Stimulated activated CD8-positive, alpha-beta memory T cell treated with anti-CD3 and anti-CD28 coated beads, Interleukin-7, amount 100 ng/mL, for 48 hours (primary cell): ENCODE data around the gene MIEN1.
"Not testable (repeated sequence)": the region's sequence is repeated elsewhere in the genome, so short reads cannot be mapped to it uniquely, and the experiment has no call there.

Experiments
- DNase-seq, 2 donors: peaks; one replicate each; pipeline ENCODE4 v3.0.0-alpha.2; 2020; ENCODE audit warnings: low read depth in 1 of 2; ENCODE audit errors: extremely low read depth in 1 of 2

MIEN1 gene

DNA sequence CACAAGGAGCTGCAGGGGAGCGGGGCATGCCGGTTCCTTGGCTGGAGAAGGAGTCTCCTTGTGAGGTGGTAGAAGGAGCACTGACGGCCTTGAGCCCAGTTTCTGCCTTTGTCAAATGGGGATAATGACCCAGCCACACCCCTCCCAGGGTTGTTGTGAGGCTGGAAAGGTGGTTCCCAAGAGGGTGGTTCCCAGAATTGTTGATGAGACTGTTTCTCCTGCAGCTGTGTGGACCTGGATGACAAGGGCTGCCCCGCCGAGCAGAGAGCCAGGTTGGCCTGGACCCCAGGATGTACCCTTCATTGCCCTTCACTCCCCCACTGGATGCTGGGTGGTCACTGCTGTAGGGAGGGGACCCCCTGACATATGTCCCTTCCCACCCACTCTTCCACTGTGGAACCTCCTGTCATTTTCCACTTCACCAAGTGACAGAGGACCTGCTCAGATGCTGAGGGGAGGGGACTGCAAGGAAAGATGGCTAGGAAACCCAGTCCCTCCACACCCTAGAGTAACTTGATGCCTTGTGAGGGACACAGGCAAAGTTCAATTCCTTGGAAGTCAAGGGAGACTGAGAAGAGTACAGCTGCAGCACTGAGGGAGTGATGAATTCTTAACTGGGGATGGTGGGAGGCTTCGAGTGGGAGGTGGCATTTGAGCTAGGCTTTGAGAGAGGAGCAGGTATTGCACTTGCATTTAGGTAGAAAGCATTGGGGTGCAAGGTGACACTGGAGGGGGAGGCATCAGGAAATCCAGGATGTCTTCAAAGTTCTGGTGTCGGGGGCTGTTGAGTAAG lies 10.6 kb downstream of the MIEN1 start:
- DNase-seq, result no peak

DNA sequence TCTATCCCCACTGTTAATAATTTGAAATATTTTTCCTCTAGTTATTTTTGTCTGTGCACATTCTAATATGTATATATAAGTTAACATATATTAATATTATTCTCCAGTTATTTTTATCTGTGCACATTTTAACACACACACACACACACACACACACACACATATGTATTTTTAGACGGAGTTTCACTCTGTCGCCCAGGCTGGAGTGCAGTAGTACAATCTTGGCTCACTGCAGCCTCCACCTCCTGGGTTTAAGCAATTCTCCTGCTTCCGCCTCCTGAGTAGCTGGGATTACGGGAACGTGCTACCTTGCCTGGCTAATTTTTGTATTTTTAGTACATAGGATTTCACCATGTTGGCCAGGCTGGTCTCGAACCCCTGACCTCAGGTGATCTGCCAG lies 12.7 kb downstream of the MIEN1 start:
- no peak for DNase-seq

DNA sequence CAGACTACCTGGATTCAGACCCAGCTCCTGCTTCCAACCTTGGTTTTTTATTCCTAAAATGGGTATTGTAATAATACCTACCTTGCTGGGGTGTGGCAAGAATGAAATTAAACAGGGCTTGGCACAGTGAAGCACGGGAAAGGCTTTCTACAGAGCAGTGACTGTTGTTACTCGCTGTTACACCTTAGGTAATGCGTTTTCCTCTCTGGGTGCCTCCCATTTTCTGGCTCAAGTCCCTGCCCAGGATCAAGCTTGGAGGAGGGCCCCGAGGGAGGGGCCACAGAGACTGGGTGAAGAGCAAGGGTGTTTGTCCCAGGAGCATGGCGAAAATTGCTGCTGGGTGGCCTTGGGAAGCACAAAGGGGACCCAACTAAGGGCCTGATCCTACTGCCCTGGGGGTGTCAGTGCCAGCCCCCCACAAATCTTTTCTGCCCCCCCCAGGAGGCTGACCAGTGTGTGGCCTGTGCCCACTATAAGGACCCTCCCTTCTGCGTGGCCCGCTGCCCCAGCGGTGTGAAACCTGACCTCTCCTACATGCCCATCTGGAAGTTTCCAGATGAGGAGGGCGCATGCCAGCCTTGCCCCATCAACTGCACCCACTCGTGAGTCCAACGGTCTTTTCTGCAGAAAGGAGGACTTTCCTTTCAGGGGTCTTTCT lies 13.3 kb downstream of the MIEN1 start:
- no peak for DNase-seq

DNA sequence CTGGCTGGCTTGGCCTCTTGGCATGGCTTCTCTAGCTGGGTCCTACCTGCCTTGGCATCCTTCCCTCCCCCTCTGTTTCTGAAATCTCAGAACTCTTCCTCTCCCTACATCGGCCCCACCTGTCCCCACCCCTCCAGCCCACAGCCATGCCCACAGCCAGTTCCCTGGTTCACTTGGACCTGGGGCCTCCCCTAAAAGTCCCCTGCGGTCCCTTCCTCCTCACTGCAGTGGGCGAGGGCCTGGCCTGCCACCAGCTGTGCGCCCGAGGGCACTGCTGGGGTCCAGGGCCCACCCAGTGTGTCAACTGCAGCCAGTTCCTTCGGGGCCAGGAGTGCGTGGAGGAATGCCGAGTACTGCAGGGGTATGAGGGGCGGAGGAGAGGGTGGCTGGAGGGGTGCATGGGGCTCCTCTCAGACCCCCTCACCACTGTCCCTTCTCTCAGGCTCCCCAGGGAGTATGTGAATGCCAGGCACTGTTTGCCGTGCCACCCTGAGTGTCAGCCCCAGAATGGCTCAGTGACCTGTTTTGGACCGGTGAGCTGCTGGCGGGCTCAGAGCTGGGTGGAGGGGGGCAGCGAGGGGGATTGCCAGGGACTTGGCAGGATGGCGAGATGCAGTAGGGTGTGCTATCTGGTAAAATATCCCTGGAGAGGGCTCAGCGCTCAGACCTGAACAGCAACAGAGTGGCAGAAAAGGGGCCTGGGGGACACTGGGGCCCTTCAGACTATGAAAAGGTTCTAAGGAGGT lies 14.1 kb downstream of the MIEN1 start:
- DNase-seq, result no peak

DNA sequence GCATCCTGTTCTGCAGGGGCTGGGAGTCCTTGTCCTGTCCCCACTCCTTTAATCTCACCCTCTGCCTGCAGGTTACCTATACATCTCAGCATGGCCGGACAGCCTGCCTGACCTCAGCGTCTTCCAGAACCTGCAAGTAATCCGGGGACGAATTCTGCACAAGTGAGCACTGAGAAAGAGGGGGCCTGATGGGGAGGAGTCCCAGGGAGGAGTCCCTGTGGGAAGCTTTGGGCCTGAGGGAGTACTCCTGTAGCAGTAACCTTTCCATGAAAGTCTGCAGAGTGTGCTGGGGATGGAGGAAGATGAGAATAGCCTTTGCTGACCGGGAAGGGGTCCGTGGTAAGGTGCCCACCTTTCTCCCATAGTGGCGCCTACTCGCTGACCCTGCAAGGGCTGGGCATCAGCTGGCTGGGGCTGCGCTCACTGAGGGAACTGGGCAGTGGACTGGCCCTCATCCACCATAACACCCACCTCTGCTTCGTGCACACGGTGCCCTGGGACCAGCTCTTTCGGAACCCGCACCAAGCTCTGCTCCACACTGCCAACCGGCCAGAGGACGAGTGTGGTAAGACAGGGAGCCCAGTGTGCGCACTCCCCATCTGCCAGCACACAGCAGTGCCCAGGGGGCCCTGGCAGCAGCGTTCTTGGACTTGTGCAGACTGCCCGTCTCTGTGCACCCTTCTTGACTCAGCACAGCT lies 14.8 kb downstream of the MIEN1 start:
- no peak for DNase-seq

DNA sequence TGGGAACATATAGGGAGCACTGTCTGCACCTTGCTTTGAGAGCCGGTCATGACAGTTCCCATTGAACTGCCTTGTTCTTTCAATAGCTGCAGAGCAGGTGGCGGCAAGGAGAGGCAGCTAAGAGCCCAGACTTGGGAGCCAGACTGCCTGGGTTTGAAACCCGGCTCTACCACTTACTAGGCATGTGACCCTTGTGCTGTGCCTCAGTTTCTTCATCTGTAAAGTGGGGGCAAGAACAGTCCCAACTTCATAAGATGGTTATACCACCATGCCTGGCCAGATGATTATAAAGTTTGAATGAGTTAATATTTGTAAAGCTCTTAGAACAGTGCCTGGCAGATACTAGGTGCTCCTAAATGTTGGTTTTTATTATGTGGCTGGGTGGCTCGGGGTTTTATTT lies 16.1 kb downstream of the MIEN1 start:
- DNase-seq, result no peak

DNA sequence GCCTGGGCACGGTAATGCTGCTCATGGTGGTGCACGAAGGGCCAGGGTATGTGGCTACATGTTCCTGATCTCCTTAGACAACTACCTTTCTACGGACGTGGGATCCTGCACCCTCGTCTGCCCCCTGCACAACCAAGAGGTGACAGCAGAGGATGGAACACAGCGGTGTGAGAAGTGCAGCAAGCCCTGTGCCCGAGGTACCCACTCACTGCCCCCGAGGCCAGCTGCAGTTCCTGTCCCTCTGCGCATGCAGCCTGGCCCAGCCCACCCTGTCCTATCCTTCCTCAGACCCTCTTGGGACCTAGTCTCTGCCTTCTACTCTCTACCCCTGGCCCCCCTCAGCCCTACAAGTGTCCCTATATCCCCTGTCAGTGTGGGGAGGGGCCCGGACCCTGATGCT lies 18.5 kb downstream of the MIEN1 start:
- DNase-seq, result no peak

DNA sequence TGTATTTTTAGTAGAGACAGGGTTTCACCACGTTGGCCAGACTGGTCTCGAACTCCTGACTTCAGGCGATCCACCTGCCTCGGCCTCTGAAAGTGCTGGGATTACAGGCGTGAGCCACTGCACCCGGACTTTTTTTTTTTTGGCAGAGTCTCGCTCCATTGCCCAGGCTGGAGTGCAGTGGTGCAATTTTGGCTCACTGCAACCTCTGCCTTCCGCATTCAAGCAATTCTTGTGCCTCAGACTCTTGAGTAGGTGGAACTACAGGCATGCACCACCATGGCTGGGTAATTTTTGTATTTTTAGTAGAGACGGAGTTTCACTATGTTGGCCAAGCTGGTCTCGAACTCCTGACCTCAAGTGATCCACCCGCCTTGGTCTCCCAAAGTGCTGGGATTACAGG lies 19.3 kb downstream of the MIEN1 start:
- DNase-seq, result not testable (repeated sequence)

DNA sequence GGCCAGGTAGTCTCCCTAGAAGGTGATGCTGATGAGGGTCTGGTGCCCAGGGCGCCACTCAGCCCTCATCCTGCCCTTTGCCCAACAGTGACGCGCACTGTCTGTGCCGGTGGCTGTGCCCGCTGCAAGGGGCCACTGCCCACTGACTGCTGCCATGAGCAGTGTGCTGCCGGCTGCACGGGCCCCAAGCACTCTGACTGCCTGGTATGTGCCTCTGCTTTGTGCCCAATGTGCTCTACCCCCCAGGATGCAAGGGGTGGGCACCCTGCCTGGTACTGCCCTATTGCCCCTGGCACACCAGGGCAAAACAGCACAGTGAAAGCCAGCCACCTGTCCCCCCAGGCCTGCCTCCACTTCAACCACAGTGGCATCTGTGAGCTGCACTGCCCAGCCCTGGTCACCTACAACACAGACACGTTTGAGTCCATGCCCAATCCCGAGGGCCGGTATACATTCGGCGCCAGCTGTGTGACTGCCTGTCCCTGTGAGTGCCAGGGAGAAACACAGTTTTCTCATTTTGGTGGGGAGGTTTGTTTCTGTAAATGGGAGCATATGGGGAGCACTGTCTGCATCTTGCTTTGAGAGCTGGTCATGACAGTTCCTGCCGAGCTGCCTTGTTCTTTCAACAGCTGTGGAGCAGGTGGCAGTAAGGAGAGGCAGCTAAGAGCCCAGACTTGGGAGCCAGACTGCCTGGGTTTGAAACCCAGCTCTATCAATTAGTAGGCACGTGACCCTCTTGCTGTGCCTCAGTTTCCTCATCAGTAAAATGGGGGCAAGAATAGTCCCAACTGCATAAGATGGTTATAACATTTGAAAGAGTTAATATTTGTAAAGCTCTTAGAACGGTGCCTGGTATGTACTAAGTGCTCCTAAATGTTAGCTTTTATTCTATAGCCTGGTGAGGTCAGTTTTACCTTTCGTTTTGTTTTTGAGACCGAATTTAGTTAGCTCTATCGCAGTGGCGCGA lies 20.1 kb downstream of the MIEN1 start:
- no peak for DNase-seq

DNA sequence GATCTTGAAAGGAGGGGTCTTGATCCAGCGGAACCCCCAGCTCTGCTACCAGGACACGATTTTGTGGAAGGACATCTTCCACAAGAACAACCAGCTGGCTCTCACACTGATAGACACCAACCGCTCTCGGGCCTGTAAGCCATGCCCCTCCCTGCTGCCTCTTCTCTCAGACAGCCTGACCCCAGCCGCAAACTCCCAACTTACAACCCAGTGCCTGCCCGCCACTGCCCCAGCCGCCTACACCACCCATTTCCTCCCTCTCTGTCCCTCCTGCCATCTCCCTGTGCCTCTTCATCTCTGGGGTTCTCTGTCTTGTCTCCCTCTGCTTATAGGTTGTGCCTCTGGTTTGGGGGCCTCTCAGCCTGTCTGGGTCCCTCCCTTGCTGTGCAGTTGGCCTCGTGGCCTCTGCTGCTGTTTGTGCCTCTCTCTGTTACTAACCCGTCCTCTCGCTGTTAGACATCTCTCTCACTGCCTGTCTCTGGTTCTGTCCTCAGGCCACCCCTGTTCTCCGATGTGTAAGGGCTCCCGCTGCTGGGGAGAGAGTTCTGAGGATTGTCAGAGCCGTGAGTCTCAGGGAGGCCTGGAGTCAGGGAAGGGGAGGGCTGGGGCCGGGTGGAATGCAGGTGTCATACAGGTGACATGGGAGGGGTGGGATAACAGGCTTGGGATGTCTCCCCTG lies 20.9 kb downstream of the MIEN1 start:
- DNase-seq, result no peak

DNA sequence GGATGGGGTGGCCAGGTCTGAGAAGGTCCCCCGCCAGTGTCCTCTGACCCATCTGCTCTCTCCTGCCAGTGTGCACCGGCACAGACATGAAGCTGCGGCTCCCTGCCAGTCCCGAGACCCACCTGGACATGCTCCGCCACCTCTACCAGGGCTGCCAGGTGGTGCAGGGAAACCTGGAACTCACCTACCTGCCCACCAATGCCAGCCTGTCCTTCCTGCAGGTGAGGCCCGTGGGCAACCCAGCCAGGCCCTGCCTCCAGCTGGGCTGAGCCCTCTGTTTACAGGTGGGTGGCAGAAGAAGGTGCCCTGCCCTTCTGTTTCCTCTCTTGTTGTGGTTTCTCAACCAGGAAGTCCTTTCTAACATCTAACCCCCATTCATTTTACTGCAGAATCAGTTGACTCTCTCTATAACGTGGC lies 23.4 kb downstream of the MIEN1 start:
- DNase-seq, result no peak

DNA sequence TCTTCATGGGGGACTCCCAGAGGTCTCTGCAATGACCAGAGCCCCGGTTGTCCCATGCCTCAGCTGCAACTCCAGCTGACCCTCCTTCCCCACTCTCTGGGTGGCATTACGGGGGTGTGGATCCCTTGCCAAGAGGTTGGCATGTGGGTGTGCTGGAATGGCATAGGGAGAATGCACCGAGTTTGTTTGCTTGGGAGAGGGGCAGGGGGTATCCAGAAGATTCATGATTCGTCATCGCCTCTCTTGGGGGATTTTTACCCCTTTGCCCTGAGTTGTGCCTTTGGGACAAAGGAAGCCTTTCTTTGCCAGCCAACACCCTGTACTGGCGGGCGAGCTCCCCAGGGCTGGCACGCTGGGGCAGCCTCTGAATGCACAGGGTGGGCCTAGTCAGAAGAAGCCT lies 23.9 kb downstream of the MIEN1 start:
- no peak for DNase-seq

DNA sequence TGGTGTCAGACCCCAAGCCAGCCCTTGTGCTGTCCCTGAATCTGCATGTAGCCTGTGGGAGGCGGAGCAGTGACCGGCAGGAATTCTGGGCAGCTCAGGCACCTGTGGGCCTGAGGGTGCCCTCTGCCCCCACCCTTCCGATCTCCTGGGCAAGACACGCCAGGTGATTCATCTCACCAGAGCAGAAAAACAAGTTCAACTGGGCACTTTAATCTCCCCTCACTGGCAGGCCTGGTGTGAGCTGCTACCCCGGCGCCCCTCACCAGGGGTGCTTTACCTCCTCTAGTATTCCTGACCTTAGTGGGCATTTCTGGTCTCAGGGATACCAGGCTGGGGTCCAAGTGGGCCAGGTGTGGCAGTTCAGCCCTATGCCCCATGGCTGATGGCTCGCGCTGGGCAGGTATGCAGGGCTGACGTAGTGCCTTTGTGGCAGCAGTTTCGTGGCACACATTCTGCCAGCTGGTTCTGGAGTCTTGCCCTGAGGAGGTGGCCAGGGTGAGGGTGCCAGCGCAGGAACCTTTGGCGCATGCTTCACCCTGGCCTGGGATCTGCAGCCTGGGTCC lies 24.5 kb downstream of the MIEN1 start:
- no peak for DNase-seq

DNA sequence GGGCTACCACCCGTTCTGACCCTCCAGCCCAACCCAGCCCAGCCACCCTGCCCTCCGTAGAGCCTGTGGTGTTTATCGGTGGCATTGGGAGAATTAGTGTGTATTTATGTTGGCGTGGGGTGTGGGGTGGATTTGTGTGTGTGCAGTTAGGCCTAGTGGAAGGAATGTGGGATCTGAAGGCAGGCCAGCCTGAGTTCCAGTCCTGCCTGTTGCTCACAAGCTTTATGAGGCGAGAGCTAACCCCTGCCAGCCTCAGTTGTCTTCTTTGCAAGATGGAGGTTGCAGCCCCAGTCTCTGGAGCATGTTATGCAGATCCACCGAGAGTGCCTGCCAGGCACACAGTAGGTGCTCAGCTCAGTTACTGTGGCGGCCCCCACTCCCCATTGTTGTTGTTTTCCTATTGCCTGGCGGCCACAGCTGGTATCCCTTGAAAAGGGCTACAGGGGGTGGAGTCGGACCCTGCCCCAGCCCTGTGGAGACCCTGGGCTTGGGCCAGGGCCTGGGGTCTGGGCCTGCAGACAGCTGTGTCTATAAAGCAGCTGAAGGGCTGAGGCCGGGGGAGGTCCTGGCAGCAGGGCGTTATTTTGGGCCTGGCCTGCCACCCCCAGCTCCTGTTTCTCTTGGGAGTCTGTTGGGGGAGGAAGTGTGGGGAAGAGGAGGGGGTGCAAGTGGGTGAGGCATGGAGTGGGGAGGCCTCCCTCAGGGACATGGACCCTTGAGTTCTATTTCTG lies 25.3 kb downstream of the MIEN1 start:
- no peak for DNase-seq

DNA sequence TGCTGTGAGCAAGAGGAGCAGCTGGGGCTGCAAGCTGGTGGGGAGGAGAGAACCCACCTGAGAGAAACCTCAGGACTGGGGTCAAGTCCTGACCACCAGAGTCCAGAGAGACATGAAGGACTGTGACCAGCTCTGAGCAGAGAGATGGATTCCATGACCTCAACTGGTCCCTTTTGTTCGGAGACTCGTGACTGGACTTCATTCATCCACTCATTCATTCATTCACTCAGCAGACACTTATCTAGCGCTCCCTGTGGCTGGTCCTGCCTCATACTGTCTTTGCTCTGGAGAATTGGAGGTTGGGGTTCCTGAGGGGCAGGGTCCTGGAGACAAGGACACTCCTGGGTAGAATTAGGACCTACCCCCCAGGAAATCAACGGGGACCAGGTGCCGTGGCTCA lies 26.4 kb downstream of the MIEN1 start:
- DNase-seq, result no peak

DNA sequence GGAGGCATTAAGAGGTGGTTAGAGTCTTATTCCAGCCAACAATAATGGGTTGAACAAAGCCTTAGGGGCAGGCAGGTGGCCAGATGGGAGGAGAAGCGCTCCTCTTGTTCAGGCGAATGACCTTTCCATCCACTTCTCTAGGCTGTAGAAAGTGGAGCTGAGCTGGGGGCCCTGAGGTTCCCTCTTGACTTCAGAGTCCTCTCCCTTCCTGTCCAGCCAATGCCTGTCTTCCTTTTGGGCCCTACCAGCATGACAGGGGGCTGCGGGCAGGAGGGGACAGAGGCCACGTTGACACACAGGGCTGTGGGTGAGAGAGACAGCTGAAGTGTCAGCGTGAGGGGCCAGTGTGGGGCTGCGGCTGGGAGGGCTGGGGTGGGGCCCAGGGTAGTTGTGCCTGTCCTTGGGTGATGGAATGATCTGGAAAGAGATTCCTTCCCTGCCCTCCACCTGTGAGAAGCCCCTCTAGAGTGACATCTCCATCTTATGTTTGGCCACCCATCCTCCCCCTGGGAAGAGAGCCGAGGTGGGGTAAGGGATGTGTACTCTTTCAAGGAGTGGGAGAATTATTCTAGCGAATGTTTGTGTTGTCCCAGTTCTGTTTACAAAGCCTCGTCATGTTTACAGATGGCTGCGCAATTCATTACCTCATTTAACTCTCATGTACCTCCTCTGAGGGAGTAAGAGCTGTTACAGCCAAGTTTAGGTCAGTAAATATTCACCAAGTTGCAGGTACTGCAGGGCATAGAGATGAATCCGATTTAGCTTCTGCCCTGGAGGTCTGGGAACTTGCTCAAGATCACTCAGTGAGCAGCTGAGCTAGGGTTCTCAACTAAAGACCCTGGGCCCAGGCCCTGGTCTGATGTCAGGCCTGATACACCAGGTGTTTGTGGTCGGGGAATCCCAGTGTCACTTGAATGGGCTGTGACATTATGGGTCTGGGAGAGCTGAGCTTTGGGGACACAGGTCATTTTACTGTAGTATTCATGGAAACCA lies 27.1 kb downstream of the MIEN1 start:
- DNase-seq, result no peak

DNA sequence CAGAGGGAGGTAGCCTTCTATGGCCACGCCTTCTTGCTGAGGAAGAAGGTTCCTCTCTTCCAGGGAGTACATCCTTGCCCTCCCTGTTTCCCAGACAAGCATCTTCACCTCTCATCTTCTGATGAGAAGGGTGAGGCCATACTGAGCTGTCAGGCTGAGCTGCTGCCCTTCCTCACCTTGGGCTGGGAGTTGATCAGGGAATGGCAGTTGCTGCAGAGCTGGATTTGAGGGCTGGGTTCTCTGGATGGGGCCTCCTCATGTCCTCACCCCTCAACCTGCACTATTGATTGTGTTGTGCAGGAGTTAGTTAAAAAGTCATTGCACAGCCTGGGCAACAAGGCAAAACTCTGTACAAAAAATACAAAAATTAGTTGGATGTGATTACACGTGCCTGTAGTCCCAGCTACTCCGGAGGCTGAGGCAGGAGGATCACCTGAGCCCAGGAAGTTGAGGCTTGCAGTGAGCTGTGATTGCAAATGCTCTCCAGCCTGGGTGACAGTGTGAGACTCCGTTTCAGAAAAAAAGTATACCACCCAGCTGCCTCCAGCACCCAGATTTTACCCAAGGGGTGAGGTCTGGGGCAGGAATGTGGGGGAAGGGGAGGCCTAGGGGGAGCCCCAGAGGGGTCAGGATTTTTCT lies 28.4 kb downstream of the MIEN1 start:
- no peak for DNase-seq
